Left renal cortex interstitium (tissue), 4 donors: Measurements from ENCODE around the gene CACNG1. TPM values are rescaled to one million over a fixed set of nuclear protein-coding genes. Genes with fewer than 3 reads are reported as not detected.

Experiments
- DNase-seq, 4 donors: peaks; one replicate each; pipeline ENCODE4 v3.0.0-alpha.2; 2013; ENCODE audit warnings: low read depth in 4 of 4, low spot score in 2 of 4, missing footprints in 1 of 4
- polyA plus RNA-seq, 4 donors: library from polyadenylated mRNA; unstranded; fragments of 120-200 nt; gene quantifications; one replicate each; pipeline ENCODE4 v1.2.1, GENCODE V29; 2013; ENCODE audit not compliant: insufficient read length in 4 of 4

Gene CACNG1, protein sequence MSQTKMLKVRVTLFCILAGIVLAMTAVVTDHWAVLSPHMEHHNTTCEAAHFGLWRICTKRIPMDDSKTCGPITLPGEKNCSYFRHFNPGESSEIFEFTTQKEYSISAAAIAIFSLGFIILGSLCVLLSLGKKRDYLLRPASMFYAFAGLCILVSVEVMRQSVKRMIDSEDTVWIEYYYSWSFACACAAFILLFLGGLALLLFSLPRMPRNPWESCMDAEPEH
- under 1 TPM in 1 of 4 donors, not detected in 3; 0.11 TPM for polyA plus RNA-seq

DNA sequence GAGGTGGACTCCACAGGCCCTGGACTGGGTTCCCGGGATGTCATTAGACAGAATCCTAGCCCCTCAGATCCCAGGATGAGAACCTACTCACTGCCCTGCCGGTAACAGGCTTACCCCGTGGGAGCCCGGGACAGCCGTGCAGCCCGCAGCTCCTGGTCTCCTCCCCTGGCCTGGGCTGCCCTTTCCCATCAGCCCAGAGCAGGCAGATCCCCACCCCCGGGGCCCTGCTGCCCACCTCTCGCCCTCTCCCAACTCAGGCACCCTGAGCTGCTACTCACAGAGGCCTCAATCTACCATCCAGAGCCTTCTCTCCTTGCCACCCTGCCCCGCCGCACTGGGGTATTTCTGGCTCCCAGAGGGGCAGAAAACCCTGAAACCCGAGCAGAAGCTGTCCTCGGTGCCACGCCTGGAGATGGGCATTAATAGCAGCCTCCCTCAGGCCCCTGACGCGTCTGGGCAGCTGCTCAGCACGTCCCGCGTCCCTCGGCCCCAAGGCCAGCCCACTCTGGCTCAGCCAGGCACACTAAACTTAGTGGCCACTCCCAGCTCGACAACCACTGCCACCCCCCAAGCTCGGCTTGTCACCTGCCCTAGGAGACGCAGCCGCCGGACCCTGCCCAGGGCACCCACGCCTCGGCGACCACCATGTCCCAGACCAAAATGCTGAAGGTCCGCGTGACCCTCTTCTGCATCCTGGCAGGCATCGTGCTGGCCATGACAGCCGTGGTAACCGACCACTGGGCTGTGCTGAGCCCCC lies at the start of gene CACNG1:
Gene CACNG1 (plus strand): TSS at position 539 of the 757 bp plus-strand sequence. CDS start 107 bp downstream, at position 646.
- no peak for DNase-seq

DNA sequence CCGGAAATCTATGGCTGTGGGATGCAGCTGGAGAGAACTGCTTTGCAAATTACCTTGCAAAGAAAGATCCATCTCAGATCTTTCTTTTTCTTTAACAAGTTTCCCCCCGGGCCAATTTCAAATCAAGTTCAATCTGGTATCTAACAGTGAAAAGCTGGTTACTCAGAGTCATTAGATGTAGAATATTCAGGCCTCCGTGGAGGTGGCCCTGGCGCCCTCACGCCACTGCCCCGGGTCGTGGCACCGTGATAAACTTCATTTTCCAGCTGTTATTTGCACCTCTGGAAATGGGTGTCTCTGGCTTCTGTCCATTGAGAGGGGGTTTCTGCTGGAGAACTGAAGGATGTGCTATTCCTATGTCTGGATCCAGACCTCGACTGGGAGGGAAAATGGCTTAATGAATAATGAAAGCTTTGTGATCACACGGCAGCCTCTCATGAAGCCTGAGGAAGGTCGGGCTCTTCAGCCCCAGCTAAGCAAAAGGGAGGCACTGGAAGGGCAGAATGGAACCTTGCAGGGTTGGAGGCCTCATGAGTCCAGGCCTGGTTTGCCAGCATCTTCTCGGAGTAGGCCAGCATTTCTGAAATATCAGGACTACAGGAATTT lies 49.3 kb upstream of the CACNG1 start:
- DNase-seq: no peak

DNA sequence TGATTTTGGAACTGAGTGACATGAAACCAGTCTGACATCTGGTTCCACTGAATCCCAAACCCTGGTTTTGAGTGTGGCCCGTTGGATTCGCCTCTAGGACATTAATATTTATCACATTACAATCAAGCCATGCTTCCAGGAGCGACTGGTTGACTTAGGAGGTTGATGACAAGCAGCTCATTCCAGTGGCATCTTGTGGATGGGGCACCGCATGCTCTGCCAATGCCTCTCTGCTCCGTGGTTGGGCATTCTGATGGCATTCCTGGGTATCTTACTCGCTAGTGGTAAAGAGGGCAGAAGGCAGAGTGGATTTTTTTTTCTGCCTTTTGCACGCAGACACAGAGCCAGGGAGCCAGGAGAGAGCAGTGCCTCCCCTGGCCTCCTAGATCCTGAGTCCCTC lies 48.4 kb upstream of the CACNG1 start:
- no peak for DNase-seq

DNA sequence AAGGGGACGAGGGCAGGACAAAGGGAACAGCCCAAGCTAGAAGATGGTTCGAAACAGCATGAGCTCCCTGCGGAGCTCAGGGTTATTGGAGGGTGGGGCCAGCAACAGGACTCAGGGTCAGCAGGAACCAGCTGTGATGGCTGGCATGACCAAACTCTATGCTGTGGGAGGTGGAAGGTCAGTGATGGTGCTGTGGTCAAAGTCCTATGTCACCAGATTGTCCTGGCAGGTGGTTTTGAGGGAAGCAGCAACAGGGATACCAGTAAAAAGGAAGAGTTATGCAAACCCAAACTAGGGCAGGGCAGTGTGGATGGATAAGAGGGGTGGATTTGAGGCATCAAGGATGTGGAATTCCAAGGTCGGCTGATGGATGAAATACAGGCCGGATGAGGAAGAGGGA lies 47.4 kb upstream of the CACNG1 start:
- no peak for DNase-seq

DNA sequence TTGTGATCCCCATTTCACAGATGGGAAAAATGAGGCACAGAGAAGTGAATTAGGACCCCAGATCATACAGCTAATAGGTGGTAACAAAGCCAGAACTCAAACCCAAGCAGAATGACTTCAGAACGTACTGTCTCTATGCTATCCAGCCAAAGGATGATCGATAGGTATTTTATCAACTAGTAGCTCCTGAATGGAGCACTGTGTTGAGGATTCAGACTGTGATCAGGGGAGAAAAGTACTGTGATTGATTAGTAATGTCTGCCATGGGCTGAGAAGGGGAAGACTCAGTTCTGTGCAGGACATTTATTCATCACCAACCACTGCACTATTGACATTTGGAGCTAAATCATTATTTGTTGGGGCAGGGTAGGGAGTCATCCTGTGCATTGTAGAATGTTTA lies 41.1 kb upstream of the CACNG1 start:
- DNase-seq: no peak

DNA sequence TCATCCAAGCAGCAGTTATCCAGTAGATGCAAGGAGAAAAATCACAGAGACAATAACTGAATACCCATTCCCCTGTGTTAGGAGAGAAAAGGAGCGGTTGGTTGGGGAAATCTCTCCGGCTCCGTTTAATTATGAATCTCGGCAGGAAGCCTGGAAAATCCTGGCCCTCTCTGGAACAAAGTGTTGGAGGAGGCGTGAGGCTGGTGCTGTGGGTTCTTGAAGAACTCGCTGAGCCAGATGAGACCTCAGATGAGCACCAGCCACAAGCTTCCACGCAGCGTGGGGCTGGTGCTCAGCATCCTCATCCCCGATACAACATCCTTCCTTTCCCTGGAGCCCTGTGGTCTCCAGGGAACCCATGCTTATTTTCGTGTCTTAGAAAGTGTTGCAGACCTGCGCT lies 40.2 kb upstream of the CACNG1 start:
- DNase-seq: no peak

DNA sequence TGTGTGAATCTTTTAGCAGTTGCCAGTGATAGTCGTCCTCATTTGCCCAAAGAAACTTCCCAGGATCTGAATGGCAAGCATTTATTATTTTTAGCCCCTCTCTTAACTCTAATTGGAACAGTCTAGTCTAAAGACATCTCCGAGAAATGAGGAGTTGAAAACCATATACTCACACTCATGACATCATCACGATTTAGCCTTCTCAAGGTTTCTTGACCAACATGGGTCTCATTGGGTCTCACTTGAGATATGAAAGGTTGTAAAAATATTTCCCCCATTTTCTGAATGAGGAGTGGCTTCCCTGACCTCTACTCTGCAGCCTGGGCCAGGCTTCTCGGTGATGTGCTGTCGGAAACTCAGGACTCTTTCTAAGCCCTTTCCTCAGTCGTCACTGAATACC lies 37.1 kb upstream of the CACNG1 start:
- DNase-seq: no peak

DNA sequence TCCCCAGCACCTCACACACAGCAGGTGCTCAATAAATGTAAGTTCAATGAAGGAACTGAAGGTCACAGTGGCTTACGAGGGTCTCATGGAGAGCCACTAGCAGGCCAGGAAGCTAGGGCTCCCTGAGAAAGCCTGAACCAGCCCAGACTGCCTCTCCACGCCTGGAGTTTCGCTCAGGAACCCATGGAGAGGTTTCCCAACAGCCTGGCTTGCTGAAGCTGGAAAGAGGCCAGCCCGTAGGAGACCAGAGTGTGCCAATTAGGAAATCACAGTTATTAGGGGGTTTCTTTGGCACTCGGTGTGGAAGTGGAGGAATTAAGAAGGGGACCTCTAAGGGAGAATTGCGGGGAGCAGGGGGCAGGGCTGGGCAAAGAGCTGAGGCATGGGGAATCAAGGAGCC lies 36.3 kb upstream of the CACNG1 start:
- no peak for DNase-seq

DNA sequence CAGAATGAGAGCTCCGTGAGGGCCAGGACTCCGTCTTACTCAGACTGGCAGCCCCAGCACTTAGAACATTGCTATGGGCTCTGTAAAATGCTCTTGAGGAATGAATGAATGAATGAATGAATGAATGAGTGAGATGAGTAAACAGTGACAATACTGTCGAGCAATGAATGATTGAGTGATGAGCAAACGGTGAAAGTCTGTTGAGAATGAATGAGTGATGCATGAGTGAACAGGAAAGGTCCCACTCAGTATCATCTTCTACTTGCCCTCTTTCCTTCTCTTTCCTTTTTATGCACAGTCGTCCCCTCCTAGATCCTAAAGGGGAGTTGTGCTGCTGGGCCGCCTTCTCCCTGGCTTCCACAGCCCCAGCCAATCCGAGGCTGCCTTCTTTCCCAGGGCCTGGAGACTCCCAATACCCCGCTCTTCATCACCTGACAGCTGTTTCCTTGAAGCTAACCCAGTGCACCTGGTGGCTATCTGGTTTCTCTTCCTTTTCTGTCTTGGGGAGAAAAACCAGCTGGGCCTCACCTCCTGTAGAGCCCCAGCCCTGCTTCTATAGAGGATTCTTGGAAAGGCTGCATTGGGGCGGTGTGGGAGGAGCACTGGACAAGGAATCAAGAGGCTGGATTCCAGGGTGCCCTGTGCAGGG lies 32.7 kb upstream of the CACNG1 start:
- DNase-seq: no peak

DNA sequence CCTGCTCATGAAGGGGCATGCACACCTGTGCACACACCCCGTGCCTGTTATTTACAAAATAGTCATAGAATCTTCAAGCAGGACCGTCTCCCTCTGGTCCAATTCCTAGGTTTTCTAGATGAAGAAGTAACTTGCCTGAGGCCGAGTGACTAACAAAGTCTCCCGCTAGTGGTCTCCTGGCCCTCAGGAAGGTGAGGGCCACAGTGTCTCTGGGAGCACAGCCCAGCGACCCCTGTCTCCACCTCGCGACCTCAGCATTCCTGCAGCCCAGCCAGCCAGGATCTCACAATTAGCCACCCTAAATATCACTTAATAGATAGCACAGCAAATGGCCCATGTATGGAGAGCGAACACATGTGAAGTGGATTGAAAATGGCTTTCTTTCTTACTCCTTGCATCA lies 30.5 kb upstream of the CACNG1 start:
- DNase-seq: no peak

DNA sequence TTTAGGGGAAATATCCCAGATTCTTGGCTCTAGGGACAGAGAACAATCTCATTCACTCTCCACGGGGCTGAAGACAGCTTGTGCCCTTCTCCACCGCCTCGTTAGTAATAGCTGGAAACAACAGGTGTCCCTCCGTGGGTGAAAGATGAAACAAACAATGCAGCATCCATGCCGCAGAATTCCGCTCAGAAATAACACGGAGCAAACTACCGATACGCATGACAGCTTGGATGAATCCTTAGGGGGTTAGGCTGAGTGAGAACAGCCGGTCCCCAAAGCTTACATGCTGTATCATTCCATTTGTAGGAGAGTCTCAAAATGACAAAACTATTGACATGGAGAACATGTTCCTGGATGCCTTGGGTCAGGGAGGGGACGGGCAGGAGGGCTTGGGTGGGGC lies 29.4 kb upstream of the CACNG1 start:
- DNase-seq: no peak

DNA sequence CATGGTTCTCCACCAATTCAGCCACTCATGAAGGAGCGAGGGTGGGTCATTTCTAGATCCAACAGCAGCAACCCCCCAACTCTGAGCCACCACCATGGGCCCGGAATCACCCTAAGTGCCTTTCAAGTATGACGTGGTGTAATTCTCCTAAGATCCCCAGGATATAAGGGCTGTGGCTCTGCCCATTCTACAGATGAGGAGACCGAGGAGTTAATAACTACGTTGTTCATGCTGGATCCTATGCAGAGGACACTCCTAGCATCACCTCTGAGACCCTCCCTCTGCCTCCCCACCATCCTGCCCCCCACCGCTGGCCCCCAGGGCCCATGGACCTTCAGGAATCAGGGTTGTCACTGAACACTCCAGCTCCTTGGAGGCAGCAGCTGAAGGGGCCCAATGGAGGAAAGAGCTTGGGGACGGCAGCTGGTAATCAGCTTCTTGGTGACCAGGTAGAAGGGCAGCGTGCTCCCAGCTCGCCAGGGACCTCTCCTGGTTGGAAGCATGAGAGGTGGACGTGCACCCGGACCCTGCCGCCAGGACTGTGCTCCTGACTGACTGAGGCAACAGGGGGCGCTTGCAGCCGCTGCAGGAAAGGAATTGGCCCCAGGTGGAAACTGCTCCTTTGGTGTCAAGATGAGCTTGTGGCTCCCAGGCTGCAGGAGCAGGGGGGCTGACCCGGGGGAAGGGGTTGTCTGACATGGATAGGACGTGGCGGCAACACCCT lies 28.2 kb upstream of the CACNG1 start:
- no peak for DNase-seq

DNA sequence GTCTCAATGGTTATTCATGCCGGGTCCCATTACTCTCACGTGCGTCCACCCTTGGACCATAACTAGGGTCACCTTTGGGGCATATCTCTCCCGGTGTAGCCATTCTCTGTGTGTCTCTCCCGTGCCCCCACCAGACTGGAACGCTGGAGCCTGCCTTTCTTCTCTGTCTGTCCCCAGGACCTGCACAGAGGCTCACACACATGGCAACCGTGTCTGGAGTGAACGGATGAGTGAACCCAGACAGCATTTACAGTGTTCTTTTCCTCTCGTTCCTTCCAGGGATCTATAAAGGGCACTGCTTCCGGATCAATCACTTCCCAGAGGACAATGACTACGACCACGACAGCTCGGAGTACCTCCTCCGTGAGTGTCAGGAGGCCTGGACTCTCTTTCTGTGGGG lies 26.4 kb upstream of the CACNG1 start:
- DNase-seq: no peak

DNA sequence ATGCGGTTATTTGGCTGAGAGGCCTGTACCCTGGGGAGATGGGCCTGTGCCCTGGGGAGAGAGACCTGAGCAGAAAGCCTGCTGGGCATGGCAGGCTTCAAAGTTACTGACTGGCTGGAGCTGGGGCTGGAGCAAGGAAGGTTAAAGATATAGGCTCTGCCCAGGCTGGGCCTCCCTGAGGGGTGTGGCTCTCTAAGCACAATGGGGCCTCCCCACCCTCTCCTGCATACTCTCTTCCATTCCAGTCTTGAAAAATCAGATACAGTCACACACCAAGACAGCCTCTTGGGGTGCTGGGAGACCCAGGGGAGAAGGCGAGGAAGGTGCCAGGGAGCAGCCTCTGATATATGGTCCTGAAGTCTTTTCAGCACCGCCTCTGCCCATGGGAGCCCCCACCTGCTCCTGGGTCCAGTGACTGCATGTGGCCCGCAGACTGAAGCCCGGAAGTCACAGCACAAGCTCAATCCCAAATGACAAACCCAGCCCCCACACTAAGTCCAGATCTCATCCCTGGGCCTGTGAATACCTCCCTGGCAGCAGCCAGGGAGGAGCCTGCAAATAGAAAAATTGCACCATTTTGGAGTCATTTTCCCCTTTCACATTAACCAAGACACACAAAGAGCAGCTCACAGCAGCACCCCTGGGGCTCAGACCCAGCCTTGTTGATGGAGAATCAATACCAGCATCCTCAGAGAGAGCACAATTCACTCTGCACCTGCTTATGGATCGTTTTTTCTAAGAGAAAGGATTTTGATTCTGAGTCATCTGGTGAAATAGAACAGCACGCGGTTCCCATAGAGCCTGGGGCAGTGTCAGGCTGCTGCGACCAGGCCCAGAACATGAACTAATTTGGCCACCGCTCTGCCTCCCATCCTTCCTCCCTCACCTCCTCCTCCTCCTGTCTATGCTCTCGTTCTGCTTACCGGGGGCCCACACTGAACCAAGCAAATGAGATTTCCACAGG lies 25.6 kb upstream of the CACNG1 start:
- DNase-seq: no peak

DNA sequence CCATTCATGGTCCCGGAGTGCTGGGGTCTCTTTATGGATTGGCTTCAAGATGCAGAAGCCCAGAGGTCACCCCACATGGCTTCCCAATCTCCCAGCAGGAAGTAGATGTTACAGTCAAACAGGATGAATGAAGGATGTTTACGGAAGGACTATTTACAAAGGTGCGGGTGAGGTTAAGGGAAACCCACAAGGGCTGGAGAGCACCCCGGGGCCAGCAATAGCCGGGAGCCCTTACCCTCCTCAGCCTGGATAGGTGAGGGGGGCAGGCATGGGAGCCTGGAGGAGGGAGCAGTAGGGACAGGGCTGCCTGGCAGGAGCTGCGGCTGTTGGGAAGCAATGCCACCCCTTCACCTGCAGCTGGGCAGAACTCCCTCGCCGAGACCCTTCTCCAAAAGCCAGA lies 24.5 kb upstream of the CACNG1 start:
- no peak for DNase-seq

DNA sequence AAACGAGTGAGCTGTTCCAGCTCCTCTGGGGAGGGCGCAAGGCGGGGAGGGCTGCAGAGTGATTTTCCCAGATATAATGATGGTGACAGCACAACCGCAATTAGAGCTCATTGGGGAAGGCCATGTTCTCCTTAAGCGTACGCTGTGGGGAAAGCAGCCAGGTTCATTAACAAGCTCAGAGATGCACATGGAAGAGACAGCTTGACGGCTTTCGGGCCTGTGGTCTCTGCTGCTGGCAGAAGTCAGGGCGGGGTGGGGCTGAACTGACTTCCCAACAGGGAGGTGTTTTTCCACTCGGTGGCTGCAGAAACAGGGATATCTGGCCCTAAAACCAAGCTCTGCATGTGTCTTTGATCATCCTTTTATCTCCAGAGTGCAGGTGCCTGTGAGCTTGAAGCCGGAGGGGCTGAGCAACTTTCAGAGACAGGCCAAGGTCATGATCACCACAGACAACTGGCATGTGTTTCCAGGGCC lies 24.0 kb upstream of the CACNG1 start:
- no peak for DNase-seq

DNA sequence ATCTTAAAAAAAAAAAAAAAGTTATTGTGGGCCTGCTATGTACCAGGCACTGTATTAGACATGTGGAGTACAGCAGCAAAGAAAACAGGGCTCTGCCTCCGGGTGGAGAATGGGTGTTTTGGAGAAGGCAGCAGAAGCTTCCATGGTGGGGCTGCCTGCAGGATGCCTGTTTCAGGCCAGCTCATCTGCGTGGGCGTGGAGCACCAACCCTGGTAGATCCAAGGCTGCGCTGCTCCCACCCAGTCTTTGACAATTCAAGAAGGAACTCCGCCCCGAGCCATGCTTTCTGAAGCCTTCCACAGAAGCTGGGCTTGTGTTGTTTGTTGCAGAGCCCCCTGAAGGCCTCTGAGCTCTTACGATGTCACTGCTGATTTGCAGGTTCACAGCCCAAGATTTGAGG lies 23.2 kb upstream of the CACNG1 start:
- DNase-seq: no peak

DNA sequence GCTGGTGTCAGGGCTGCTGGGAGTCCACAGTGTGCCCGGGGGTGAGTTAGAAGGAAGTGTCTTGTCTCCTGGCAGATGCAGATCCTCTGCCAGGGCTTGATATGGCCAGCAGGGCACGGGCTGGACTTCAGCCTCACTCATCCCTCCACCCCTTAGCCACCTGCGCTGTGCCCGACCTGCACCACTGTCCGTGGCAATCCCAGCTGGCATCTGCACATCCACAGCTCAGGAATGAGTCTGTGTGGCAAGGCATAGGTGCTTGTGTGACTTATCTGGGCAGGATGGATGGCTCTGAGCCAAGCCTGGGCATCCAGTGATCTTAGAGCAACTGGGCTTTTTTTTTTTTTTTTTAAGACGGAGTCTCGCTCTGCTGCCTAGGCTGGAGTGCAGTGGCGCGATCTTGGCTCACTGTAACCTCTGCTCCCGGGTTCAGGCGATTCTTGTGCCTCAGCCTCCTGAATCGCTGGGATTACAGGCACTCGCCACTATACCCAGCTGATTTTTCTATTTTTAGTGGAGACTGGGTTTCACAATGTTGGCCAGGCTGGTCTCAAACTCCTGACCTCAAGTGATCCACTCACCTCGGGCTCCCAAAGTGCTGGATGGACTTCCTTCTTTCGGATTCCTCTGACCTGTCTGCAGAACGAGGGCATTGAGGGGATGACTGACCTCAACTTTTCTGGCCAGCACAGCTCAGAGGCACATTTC lies 22.5 kb upstream of the CACNG1 start:
- DNase-seq: no peak

DNA sequence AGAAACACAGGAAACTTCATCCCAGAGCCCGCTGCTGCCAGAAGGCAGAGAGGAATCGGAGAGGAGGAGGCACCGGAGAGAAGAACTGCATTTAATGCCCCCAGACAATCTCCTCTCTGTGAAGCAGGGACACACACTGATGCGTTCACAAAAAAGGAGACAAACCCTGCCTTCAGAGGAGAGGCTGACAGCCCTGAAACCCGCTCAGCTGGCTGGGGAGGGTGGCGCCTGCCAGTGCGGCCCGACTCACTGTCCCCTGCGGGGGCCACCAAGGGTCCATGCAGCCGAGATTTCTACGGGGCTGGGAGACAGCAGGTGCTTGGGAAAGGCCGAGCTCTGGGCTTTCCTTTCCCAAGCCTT lies 21.9 kb upstream of the CACNG1 start:
- no peak for DNase-seq
